DOHH2 (cell line): ENCODE data around the gene SCAMP4.

Experiments
- H3F3A ChIP-seq: fragments of 200-600 bp; sonication (generic), shearing (Covaris generic); 2 replicates; pipeline ENCODE4 v1.6.0; 2016; ENCODE audit warnings: antibody characterized with exemption, mild to moderate bottlenecking; ENCODE audit not compliant: control insufficient read depth, insufficient read depth
- H3K27ac ChIP-seq: fragments of 200-600 bp; sonication (generic); 2 replicates; pipeline ENCODE4 v1.5.1; 2014; ENCODE audit warnings: low read depth, mild to moderate bottlenecking, low read length, moderate library complexity
- H3K27me3 ChIP-seq: fragments of 200-600 bp; sonication (generic); 2 replicates; pipeline ENCODE4 v1.6.1; 2014; ENCODE audit warnings: mild to moderate bottlenecking, low read length, mixed read lengths; ENCODE audit not compliant: control insufficient read depth
- H3K36me3 ChIP-seq: fragments of 200-600 bp; sonication (generic); 2 replicates; pipeline ENCODE4 v1.6.1; 2014; ENCODE audit warnings: mild to moderate bottlenecking, low read length, moderate library complexity, mixed read lengths; ENCODE audit not compliant: control insufficient read depth
- H3K4me1 ChIP-seq: fragments of 200-600 bp; sonication (generic); 2 replicates; pipeline ENCODE4 v1.6.1; 2014; ENCODE audit warnings: mild to moderate bottlenecking, low read length, mixed read lengths; ENCODE audit not compliant: control insufficient read depth
- H3K4me2 ChIP-seq: fragments of 200-600 bp; sonication (generic); 2 replicates; pipeline ENCODE4 v1.6.0; 2014; ENCODE audit warnings: mild to moderate bottlenecking, low read length, moderate library complexity
- H3K4me3 ChIP-seq: fragments of 200-600 bp; sonication (generic); 2 replicates; pipeline ENCODE4 v1.5.1; 2014; ENCODE audit warnings: mild to moderate bottlenecking, low read length, mixed read lengths
- H3K79me2 ChIP-seq: fragments of 200-600 bp; sonication (generic); 2 replicates; pipeline ENCODE4 v1.6.1; 2014; ENCODE audit warnings: mild to moderate bottlenecking, low read length, mixed read lengths; ENCODE audit not compliant: control insufficient read depth
- H3K9me2 ChIP-seq: fragments of 200-600 bp; sonication (generic); replicated peaks from 2 replicates; pipeline ENCODE4 v1.6.1; 2014; ENCODE audit warnings: mild to moderate bottlenecking, low read length, mixed read lengths; ENCODE audit not compliant: control insufficient read depth
- H3K9me3 ChIP-seq: fragments of 200-600 bp; sonication (generic); 2 replicates; pipeline ENCODE4 v1.6.1; 2014; ENCODE audit warnings: antibody characterized with exemption, low read length, mixed read lengths; ENCODE audit not compliant: control insufficient read depth, insufficient read depth
- H4K20me1 ChIP-seq: fragments of 200-600 bp; sonication (generic); 2 replicates; pipeline ENCODE4 v1.6.0; 2014; ENCODE audit warnings: low read depth, mild to moderate bottlenecking, antibody characterized with exemption, low read length, moderate library complexity; ENCODE audit not compliant: control insufficient read depth, insufficient read depth
- EZH2phosphoT487 ChIP-seq: fragments of 200-600 bp; sonication (generic); IDR thresholded peaks from 2 replicates; pipeline ENCODE4 v1.6.1; 2017; ENCODE audit warnings: borderline replicate concordance, mild to moderate bottlenecking, antibody characterized with exemption, low read length, moderate library complexity, mixed read lengths
- TF ChIP-seq, protein P1 (sequence below): fragments of 200-600 bp; sonication (generic); IDR thresholded peaks from one replicate; pipeline ENCODE4 v1.5.1; 2014; ENCODE audit warnings: antibody characterized with exemption, mild to moderate bottlenecking, low read depth, low read length; ENCODE audit not compliant: poor library complexity, severe bottlenecking

Gene SCAMP4

DNA sequence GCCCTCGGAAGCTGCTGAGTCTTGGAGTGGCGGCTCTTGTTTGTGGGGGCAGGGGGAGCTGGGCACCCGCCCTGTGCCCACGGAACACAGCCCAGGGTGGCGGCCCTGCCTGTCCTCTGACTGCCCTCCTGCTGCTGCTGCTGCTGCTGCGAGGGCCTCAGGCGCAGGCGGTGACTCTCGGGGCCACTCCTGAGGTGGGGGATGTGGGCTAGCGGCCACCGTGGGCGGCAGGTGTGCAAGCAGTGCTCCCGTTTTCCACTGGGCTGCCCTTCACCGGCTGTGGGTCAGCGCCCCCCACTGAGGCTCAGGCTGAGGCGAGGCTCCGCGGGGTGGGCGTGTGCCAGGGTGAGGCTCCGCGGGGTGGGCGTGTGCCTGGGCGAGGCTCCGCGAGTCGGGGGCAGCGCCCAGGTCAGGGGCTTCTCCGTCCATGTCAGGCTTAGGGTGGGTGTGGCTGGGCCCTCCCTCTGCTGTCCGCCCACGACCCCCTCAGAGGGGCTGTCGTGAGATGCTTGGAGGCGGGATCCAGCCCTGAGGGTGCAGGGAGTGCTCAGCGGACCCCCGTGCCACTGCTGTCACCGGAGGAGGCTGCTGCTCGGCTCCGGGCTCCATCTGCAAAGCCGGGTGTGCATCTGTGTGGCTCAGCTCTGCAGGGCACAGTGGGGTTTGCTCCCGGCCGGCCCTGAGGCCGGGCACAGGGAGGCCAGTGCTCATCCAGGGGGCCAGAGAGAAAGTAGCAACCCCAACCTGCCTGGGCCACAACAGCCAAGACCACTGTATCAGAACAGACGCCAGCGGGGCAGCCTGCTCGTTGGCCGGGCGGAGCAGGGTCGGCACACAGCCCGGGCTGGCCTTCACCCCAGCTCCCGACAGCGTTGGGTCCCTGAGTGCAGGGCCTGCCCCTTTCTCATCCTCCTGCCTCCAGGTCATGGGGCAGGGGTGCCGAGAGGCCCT lies 50.2 kb downstream of the SCAMP4 start:
- no peak for TF ChIP-seq EZH2phosphoT487
- TF ChIP-seq, protein P1, sequence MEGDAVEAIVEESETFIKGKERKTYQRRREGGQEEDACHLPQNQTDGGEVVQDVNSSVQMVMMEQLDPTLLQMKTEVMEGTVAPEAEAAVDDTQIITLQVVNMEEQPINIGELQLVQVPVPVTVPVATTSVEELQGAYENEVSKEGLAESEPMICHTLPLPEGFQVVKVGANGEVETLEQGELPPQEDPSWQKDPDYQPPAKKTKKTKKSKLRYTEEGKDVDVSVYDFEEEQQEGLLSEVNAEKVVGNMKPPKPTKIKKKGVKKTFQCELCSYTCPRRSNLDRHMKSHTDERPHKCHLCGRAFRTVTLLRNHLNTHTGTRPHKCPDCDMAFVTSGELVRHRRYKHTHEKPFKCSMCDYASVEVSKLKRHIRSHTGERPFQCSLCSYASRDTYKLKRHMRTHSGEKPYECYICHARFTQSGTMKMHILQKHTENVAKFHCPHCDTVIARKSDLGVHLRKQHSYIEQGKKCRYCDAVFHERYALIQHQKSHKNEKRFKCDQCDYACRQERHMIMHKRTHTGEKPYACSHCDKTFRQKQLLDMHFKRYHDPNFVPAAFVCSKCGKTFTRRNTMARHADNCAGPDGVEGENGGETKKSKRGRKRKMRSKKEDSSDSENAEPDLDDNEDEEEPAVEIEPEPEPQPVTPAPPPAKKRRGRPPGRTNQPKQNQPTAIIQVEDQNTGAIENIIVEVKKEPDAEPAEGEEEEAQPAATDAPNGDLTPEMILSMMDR = no peak
- H3K4me3 ChIP-seq = no peak overlapping the region
- peaks cover 8% of the 10 kb centered on the region for H3K36me3 ChIP-seq
- peaks cover 10% of the 10 kb centered on the region for H4K20me1 ChIP-seq
- no peak overlapping the region for H3K27ac ChIP-seq
- no peaks in the 10 kb centered on the region for H3K9me2 ChIP-seq
- no peaks in the 10 kb centered on the region for H3K4me1 ChIP-seq
- H3K27me3 ChIP-seq = no peaks in the 10 kb centered on the region
- peaks cover 92% of the 10 kb centered on the region for H3K79me2 ChIP-seq
- no peaks in the 10 kb centered on the region for H3K9me3 ChIP-seq
- H3K4me2 ChIP-seq = no peak overlapping the region
- H3F3A ChIP-seq = no peaks in the 10 kb centered on the region

DNA sequence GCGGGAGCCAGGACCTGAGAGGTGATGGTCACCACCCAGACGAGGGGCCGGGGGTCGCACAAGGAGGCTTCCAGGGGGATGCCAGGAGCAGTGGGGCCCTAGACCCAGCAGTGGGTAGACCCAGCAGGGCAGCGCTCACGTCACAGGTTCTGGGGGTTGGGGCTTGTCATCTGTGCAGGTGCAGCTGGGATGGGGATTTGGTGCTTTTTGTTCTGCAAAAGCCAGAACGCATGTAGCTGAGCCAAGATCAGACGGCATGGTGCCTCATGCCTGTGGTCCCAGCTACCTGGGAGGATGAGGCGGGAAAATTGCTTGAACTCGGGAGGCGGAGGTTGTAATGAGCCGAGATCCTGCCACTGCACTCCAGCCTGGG lies 50.9 kb downstream of the SCAMP4 start:
- TF ChIP-seq EZH2phosphoT487 = no peak
- TF ChIP-seq, protein P1 = no peak
- Histone ChIP-seq H3K9me2 (no peaks in the 10 kb centered on the region), H3K27ac (no peak overlapping the region), H3K4me1 (no peaks in the 10 kb centered on the region), H3K4me2 (no peak overlapping the region), H3K4me3 (no peak overlapping the region), H3K79me2 (peaks cover 92% of the 10 kb centered on the region), H3K36me3 (peaks cover 8% of the 10 kb centered on the region), H3F3A (no peaks in the 10 kb centered on the region), H3K27me3 (no peaks in the 10 kb centered on the region), H3K9me3 (no peaks in the 10 kb centered on the region), H4K20me1 (peaks cover 14% of the 10 kb centered on the region)

DNA sequence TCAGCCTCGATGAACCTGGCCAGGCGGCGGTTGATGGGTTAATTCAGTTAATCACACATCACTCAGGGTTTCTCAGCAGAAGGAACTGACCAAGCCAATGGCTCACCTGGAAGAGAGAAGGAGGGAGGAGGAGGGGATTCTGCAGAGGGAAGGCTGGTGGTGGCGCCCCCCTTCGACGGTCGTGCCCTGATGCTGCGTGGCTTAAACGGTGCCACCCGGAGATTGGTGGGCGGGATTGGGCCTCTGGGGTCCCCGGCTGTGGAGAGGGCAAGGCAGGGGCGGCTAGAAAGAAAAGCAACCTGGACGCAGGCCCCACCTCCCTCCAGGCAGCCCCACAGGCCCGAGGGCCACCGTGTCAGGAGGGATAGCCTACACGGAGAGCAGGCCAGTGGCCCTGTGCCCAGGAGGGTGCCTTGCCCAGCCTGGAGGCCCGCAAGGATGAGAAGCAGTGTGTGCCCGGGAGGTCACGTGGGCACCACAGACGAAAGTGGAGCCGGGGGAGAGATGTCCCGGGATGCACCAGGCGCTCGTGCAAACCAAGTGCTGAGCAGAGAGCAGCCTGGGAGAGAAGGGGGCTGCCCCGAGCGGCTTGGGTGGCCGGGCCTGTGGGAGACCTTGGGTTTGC lies 51.8 kb downstream of the SCAMP4 start:
- Histone ChIP-seq H4K20me1 (peaks cover 19% of the 10 kb centered on the region), H3F3A (no peaks in the 10 kb centered on the region), H3K4me3 (no peak overlapping the region), H3K79me2 (peaks cover 92% of the 10 kb centered on the region), H3K4me1 (no peaks in the 10 kb centered on the region), H3K4me2 (no peak overlapping the region), H3K36me3 (peaks cover 8% of the 10 kb centered on the region), H3K27ac (no peak overlapping the region), H3K27me3 (no peaks in the 10 kb centered on the region), H3K9me3 (no peaks in the 10 kb centered on the region), H3K9me2 (no peaks in the 10 kb centered on the region)
- TF ChIP-seq, protein P1 = no peak
- no peak for TF ChIP-seq EZH2phosphoT487
